OCI-LY1 (cell line): ENCODE data around the gene NAT14.

Experiments used
- EZH2 ChIP-seq: fragments of 200-600 bp; sonication (generic), shearing (Covaris generic); IDR thresholded peaks from 2 replicates; pipeline ENCODE4 v1.8.0; 2017; ENCODE audit warnings: borderline replicate concordance, mixed run types, mild to moderate bottlenecking, antibody characterized with exemption, low read length, moderate library complexity, mixed read lengths
- TF ChIP-seq, protein P1 (sequence below): fragments of 200-600 bp; sonication (generic), shearing (Covaris generic); IDR thresholded peaks from 2 replicates; pipeline ENCODE4 v1.5.1; 2017; ENCODE audit warnings: mild to moderate bottlenecking, antibody characterized with exemption, low read length, moderate library complexity, mixed read lengths

DNA sequence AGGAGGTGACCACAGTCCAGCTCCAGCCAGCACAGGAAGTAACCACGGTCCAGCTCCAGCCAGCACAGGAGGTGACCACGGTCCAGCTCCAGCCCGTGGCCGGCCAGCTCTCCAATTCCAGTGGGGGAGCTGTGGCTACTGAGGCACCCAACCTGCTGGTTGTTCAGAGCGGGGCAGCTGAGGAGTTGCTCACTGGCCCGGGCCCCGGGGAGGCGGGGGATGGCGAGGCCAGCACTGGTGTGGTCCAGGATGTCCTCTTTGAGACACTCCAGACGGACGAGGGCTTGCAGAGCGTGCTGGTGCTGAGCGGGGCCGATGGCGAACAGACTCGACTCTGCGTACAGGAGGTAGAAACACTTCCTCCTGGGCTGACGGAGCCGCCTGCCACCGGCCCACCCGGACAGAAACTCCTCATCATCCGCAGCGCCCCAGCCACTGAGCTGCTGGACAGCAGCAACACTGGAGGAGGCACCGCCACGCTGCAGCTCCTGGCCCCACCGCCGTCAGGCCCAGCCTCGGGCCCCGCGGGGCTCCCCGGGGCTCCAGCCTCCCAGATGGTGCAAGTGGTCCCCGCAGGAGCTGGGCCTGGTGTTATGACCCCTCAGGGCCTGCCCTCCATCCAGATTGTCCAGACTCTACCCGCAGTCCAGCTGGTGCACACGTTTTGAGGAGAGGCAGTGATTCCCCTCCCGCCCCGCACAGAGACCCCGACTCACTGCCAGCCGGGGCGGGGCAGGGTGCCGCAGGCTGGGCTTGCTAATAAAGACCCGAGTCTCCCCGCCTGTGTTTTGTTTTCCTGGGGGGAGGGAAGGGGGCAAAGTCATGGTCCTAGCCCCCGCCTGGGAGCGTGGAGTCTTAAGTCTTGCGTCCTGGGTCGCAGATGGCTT lies 1.0 kb upstream of the NAT14 start:
- TF ChIP-seq, protein P1, sequence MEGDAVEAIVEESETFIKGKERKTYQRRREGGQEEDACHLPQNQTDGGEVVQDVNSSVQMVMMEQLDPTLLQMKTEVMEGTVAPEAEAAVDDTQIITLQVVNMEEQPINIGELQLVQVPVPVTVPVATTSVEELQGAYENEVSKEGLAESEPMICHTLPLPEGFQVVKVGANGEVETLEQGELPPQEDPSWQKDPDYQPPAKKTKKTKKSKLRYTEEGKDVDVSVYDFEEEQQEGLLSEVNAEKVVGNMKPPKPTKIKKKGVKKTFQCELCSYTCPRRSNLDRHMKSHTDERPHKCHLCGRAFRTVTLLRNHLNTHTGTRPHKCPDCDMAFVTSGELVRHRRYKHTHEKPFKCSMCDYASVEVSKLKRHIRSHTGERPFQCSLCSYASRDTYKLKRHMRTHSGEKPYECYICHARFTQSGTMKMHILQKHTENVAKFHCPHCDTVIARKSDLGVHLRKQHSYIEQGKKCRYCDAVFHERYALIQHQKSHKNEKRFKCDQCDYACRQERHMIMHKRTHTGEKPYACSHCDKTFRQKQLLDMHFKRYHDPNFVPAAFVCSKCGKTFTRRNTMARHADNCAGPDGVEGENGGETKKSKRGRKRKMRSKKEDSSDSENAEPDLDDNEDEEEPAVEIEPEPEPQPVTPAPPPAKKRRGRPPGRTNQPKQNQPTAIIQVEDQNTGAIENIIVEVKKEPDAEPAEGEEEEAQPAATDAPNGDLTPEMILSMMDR, result no peak
- no peak for TF ChIP-seq EZH2
